ENCODE measurements around the gene ITIH3.

- no peak for TF ChIP-seq NFRKB (IDR thresholded peaks at IDR 0.05)
- TF ChIP-seq ARNT (IDR thresholded peaks at IDR 0.05), result no peak
- no peak for TF ChIP-seq FOXM1 (IDR thresholded peaks at IDR 0.05; ENCODE audit: borderline replicate concordance)
- TF ChIP-seq SP1 (IDR thresholded peaks at IDR 0.05), result no peak
- no peak for TF ChIP-seq BHLHE40 (IDR thresholded peaks at IDR 0.05; ENCODE audit: borderline replicate concordance)
- no peak for TF ChIP-seq SUZ12 (IDR thresholded peaks at IDR 0.05)
- TF ChIP-seq ZNF384 (IDR thresholded peaks at IDR 0.05), result no peak
- TF ChIP-seq PKNOX1 (IDR thresholded peaks at IDR 0.05), result no peak
- TF ChIP-seq LEF1 (IDR thresholded peaks at IDR 0.05; ENCODE audit: borderline replicate concordance), result no peak
- no peak for TF ChIP-seq FOXK2 (IDR thresholded peaks at IDR 0.05)
- TF ChIP-seq HDGF (IDR thresholded peaks at IDR 0.05; ENCODE audit: borderline replicate concordance), result no peak
- TF ChIP-seq ELF4 (IDR thresholded peaks at IDR 0.05), result no peak
- TF ChIP-seq TARDBP (IDR thresholded peaks at IDR 0.05), result no peak
These were observed 47.8 kb downstream of the ITIH3 start for GRCh38 chr3:52842424-52842823.

All from HEK293T (cell line).